SU-DHL-6 (cell line): ENCODE results near the gene SEMA3C.

Source experiments
- EZH2phosphoT487 ChIP-seq: fragments of 200-600 bp; sonication (generic), shearing (Covaris generic); conservative IDR thresholded peaks from 2 replicates; pipeline ENCODE4 v1.6.1; 2018; ENCODE audit warnings: mild to moderate bottlenecking, antibody characterized with exemption, low read length, moderate library complexity, mixed read lengths
- TF ChIP-seq, protein P1 (sequence below): fragments of 200-600 bp; sonication (generic); IDR thresholded peaks from one replicate; pipeline ENCODE4 v1.5.1; 2017; ENCODE audit warnings: antibody characterized with exemption, mild to moderate bottlenecking, low read length, moderate library complexity; ENCODE audit not compliant: insufficient read depth, poor library complexity, severe bottlenecking

DNA sequence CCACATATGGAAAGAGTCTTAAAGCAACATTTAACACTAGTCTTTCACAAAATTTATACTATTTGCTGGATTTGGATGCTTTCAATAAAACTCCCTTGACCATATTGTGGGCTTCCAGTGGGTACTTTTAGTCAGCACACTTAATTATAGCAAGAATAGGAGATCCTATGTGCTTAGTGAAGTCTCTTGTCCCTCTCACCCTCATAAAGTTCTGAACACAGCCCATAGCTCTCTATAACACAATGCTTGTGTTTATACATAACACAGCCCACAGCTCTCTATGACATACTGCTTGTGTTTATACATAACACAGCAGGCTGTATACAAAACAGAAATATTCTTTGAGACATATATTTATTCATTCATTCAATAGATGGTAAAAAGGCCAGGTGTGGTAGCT is 79.0 kb downstream of the SEMA3C start:
- TF ChIP-seq, protein P1, sequence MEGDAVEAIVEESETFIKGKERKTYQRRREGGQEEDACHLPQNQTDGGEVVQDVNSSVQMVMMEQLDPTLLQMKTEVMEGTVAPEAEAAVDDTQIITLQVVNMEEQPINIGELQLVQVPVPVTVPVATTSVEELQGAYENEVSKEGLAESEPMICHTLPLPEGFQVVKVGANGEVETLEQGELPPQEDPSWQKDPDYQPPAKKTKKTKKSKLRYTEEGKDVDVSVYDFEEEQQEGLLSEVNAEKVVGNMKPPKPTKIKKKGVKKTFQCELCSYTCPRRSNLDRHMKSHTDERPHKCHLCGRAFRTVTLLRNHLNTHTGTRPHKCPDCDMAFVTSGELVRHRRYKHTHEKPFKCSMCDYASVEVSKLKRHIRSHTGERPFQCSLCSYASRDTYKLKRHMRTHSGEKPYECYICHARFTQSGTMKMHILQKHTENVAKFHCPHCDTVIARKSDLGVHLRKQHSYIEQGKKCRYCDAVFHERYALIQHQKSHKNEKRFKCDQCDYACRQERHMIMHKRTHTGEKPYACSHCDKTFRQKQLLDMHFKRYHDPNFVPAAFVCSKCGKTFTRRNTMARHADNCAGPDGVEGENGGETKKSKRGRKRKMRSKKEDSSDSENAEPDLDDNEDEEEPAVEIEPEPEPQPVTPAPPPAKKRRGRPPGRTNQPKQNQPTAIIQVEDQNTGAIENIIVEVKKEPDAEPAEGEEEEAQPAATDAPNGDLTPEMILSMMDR: no peak
- no peak for TF ChIP-seq EZH2phosphoT487
